Left renal cortex interstitium (tissue), 4 donors: ENCODE measurements around the gene GLT1D1. TPM values are rescaled to one million over a fixed set of nuclear protein-coding genes. Genes with fewer than 3 reads are reported as not detected.

Source experiments
- DNase-seq, 4 donors: peaks; one replicate each; pipeline ENCODE4 v3.0.0-alpha.2; 2013; ENCODE audit warnings: low read depth in 4 of 4, low spot score in 2 of 4, missing footprints in 1 of 4
- polyA plus RNA-seq, 4 donors: library from polyadenylated mRNA; unstranded; fragments of 120-200 nt; gene quantifications; one replicate each; pipeline ENCODE4 v1.2.1, GENCODE V29; 2013; ENCODE audit not compliant: insufficient read length in 4 of 4

GLT1D1 gene
- polyA plus RNA-seq, 4 donors = 1.5 to 2.5 (median 2.4) TPM

GRCh38 chr12:128852026-128852698 is 1.1 kb upstream of the GLT1D1 start:
- no peak for DNase-seq

- DNase-seq = no peak
Observed at GRCh38 chr12:128853600-128854197, 421 bp downstream of the GLT1D1 start.

- DNase-seq = no peak
Observed at GRCh38 chr12:128856035-128856790, 2.9 kb downstream of the GLT1D1 start.

GRCh38 chr12:128856791-128857078 is 3.5 kb downstream of the GLT1D1 start:
- no peak for DNase-seq

DNA sequence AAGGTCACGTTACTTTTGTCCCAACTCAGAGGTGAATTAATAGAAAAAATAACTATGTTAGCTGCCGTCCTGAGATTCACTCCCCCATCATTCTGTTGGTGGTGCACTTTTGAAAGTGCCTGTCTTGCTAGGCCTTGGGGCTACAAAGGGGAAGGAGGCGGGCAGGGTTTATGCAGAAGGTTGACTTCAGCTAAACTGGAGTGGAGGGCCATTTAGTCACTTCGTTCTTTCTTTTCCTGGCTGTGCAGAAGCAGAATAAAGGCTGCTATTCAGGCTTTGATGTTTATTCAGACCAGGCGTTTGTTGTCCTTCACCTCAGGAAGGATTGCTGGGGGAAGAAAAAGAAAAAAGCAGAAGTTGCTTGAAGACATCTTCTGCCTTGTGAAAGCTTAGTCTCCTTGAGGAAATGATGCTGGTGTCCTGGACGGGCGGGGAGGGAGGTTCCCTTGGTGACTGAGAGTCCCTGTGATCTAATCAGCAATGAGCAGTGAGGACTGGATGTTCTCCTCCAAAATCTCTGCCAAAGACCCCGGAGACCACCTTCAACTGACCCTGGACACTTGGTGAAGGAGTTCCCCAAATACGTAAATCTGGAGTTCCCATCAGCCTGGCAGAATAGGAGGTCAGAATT is 4.0 kb downstream of the GLT1D1 start:
- no peak for DNase-seq

GRCh38 chr12:128859311-128859710 is 6.0 kb downstream of the GLT1D1 start:
- no peak for DNase-seq

- no peak for DNase-seq
Observed at GRCh38 chr12:128861226-128862016, 8.1 kb downstream of the GLT1D1 start.

DNA sequence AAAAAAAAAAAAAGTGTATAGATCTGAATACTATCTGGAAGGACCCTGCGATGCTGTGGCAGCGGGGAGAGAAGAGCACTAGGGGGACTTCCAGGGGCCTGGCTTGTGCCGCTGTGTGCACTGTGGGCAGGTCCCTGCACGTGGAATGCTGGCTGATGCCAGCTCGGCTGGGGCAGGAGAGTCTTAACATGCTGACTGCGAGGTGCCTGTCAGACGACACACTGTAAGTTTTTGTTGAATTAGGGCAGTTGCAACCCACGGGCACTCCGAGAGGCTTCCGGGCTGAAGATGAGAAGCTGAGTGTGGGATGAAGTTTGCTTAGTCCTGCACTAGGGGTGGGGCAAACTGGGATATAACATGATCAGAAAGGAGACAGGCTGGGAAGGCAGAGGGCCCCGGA is 10.7 kb downstream of the GLT1D1 start:
- no peak for DNase-seq

DNA sequence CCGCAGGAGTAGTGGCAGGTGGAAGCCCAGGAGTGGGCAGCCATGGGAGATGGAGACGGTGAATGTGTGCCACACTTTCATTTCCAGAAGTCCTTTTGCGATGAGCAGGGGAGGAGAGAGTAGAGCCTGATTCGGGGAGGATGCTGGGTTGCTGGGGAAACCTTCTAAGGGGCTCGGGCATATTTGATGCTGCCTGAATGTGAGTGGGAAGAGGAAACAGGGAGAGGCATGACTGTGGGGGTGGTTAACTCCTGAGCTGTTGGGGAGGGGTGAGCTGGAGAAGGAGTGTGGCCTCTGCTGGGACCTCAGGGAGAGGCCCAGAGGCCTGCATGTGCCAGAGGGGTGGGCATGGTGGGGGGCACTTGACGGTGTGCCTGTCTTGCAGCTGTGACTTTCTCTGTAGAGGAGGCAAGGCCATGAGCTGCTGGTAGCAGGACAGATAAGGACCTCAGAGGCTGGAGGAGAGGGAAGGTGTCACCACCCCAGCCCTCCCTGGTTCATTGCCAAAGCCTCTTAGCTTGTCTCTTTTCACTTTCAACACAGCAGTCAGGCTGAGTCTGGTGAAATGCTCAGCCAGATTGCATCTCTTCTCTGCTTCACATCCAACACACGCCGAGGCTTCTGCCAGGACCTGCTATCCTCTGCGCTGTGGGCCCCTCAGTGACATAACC is 11.4 kb downstream of the GLT1D1 start:
- no peak for DNase-seq

DNA sequence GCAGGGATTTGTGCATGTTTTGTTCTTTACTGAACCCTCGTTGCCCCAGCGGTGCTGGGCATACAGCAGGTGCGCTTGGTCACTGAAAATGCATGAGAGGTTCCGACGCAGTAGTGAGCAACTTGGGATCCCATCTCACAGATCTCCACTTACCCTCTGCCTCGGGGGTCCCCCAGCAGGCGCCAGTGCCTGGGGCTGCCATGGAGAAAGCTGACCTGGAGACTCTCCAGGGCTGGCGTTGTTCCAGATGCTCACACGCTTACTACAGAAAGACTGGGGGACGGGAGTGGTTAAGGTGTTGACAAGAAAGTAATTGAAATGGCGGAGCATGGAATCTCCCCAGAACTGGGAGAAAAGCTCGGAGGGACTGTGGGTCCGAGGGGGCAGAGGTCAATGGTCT is 14.2 kb downstream of the GLT1D1 start:
- DNase-seq = no peak

DNA sequence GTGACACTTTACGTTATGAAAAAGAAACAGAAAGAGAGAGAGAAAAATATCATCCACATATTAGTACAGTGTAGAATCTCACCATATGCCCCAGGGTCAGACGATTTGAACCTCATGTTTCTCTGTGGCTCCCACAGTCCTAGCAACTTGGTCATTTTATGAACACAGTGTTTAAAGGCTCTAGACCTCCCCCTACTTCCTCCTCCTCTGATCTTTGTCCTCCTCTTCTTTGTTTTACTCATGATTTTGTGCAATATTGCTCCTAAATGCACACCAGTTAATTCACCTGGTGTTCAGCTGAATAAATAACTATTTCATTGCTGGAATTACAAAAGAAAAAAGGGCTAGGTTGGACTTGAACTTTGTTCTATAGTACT is 18.2 kb downstream of the GLT1D1 start:
- DNase-seq = no peak

DNA sequence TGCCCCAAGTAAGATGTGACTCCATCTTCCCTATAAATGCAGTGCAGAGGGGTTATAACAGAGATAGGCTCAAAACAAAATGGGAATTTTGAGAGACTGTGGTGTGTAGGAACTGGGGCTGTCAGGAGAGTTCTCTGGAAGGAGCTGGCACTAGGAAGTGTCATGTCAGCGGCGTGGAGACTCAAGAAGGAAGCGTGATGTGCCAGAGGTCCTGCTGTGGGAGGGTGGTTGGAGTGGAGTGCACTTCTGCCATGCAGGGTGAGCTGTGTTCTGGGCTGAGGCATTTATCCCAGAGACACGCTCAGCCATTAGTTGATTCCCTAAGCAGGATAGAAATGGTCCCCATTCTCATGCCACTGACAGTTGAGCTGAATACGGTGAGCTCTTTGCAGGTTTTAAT is 19.0 kb downstream of the GLT1D1 start:
- DNase-seq = no peak

- no peak for DNase-seq
Observed at GRCh38 chr12:128876559-128876958, 23.3 kb downstream of the GLT1D1 start.

- no peak for DNase-seq
Observed at GRCh38 chr12:128879898-128880764, 26.9 kb downstream of the GLT1D1 start.

GRCh38 chr12:128891856-128892255 is 38.6 kb downstream of the GLT1D1 start:
- DNase-seq = no peak

- DNase-seq = no peak
Observed at GRCh38 chr12:128903236-128903635, 50.0 kb downstream of the GLT1D1 start.

DNA sequence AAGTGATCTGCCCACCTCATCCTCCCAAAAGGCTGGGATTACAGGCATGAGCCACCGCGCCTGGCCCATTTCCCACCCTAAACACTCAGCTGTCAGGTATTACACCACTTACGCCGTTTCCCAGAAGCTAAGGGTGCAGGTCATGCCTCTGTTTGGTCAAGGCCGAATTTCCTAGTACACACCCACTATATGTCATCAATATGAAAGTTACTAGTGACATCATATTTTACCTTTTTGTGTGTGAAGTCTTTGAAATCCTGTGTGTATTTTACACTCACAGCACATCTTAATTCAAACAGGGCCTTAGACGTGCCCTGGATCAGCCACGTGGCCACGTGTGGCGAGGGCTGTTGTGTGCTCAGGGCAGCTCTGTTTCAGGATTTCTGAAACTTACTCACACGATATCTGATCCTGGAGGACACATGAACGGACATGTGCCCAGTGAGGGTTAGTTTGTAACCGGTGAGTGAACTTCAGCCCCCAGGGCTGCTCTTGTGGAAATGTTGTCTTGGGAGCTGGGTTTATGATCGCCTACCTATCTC is 51.8 kb downstream of the GLT1D1 start:
- peak in 1 of 4 donors; percentile 9 for DNase-seq

DNA sequence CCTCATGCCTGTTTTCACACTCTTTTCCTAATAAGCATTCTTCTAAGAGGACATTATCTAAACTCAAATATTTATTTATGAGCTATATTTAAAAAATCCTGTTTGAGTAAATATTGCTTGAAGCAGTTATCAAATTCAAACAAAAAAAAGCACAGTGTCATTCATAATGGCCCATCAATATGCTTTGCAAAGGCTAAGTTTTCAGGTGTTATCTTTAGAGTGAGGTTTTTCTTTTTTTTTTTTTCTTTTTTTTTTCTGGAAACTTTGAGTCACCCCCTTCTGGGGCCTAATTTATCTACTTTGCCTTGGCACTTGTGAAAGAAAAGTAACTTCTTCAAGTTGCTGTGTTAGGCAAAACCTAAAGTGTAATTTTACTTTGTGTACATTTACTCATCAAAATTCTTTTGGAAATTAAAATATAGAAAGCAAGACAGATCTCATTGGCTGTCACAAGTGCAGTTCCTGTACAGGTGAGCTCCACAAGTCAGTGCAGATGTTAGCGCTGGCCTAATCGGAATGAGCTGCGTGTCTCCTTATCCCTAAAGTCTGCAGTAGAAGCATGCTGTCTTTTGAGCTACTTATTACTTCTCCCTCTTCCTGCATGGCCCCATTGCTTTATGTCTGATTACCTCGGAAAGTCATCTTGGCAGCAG is 53.3 kb downstream of the GLT1D1 start:
- DNase-seq = no peak

GRCh38 chr12:128908254-128908653 is 55.0 kb downstream of the GLT1D1 start:
- DNase-seq = no peak
